ENCODE results near the gene MARCHF9.

- TF ChIP-seq CTCF (IDR thresholded peaks at IDR 0.05) (no peak), POLR2A (IDR thresholded peaks at IDR 0.05) (no peak)
These were observed 43.0 kb downstream of the MARCHF9 start for GRCh38 chr12:57797933-57798332.
